Right renal cortex interstitium (tissue), 3 donors: Measurements from ENCODE around the gene HOXD11. TPM values are rescaled to one million over a fixed set of nuclear protein-coding genes. Genes with fewer than 3 reads are reported as not detected.

Experiments used
- DNase-seq, 3 donors: peaks; one replicate each; pipeline ENCODE4 v3.0.0-alpha.2; 2013; ENCODE audit warnings: low read depth in 3 of 3, low spot score in 2 of 3
- polyA plus RNA-seq, 3 donors: library from polyadenylated mRNA; unstranded; fragments of 120-200 nt; gene quantifications; one replicate each; pipeline ENCODE4 v1.2.1, GENCODE V29; 2013; ENCODE audit not compliant: insufficient read length in 3 of 3

Gene HOXD11
- polyA plus RNA-seq, 3 donors, result 42.6 to 44.8 (median 43.5) TPM

DNA sequence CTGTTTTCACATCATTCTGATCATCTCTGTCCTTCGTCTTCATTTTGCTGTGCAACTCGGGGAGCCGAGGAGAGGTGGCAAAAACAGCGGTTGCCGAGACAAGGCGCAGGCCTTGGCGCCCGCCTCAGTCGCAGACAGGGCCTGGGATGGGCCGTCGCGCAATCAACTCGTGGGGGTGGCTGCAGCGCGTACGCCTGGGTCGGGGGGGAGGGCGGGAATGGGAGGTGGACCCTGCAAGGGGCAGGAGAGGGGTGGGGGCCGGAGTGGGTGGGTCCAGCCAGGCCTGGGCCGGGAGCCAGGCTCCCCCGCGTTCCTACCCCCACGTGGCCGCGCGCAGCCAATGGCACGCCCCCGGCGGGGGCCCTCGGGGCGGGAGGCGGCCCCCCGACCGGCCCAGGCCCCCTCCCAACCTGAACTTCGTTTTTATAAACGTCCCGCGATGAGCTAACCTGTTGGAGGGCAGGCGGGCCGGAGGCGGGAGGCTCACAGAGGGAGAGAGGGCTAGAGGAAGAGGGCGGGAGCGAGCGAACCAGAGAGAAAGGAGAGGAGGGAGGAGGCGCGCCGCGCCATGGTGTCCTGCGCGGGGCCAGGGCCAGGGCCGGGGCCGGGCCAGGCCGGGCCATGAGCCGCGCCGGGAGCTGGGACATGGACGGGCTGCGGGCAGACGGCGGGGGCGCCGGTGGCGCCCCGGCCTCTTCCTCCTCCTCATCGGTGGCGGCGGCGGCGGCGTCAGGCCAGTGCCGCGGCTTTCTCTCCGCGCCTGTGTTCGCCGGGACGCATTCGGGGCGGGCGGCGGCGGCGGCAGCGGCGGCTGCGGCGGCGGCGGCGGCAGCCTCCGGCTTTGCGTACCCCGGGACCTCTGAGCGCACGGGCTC is 14.6 kb upstream of the HOXD11 start, which contains the start of gene HOXD13:
Gene HOXD13, plus strand, starts transcription at position 452 of the 875 bp plus-strand sequence. Its CDS starts 170 bp downstream, at position 622.
- DNase-seq, result no peak

GRCh38 chr2:176093145-176093897 is 13.8 kb upstream of the HOXD11 start:
- no peak for DNase-seq

- DNase-seq, result no peak
Measured at GRCh38 chr2:176093898-176094249, 13.2 kb upstream of the HOXD11 start.

DNA sequence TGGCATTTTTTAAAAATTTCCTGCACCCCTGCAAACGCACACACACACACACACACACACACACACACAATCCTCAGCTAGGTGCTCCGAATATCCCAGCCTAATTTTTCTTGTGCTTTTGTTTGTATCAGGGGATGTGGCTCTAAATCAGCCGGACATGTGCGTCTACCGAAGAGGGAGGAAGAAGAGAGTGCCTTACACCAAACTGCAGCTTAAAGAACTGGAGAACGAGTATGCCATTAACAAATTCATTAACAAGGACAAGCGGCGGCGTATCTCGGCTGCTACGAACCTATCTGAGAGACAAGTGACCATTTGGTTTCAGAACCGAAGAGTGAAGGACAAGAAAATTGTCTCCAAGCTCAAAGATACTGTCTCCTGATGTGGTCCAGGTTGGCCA is 12.7 kb upstream of the HOXD11 start:
- DNase-seq, result no peak

- DNase-seq, result no peak
Measured at GRCh38 chr2:176095421-176095820, 11.7 kb upstream of the HOXD11 start.

DNA sequence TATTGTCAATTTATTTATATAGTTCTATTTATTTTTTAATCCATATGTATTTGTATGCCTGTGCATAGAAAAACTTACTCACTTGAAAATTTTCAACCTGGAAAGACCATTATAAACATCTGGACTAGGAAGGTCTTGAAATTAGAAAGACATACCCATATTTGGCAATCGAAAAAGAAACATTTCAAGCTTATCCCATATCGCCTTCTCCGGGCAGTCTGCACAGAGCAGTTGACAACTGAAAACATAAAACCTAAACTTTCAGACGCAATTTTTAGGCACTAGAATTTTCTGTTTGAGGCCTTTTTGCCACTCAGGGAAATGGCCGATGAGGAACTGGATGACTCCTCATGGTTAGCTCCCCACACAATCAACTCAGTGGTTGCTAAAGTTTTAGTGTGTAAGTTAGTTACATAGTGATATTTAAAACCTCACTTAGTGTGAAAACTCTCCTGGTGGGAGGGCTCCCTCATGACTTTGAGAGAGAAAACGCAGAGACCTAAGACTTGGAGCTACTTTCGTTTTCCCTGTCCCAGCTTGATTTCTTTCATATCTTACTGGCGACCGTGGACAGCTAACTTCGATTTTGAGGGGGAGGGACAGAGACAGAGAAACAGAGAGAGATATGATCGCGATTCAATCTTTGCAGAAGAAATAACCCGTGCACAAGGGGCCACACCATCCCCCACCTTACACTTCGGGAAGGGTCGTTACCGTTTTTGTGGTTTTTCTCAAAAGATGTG is 10.7 kb upstream of the HOXD11 start:
- no peak for DNase-seq

- DNase-seq, result no peak
Measured at GRCh38 chr2:176096986-176097819, 9.9 kb upstream of the HOXD11 start.

GRCh38 chr2:176097820-176098365 is 9.2 kb upstream of the HOXD11 start:
- DNase-seq, result no peak

DNA sequence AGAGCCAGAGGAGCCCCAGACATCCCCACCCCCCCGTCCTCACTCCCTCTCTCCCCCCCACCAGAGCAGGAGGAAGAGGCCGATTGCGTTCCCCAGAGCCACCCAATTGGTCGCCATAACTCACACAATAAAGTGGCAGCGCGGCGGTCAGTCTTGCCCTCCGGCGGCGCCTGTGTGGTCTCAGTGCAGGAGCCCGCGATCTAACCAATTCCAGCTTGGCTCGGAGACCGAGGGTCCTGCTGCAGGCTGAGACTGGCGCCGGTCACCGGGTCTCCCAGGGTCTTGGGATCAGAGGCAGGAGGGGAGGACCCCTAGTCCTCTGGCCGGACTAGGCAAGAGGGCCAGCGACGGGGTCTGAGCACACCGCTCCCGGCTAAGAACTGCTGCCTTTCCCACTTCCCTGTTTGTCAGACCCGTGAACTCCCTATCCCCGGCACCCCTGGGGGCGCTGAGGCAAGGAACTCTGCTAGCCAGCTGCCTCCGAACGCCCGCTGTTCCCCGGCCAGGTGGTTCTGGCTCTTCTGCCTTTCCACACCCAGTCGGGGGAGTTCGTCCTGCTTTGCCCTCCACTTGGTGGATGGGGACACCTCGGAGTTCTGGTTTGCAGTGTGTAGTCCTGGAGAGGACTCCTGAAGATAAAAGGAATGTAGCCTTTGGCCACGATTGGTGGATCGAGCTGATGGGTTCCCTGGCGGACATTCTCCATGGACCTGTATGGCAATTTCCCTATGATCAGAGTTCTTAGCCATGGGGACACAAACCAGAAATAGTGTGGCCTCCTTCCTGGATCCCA is 8.5 kb upstream of the HOXD11 start:
- DNase-seq, result no peak

DNA sequence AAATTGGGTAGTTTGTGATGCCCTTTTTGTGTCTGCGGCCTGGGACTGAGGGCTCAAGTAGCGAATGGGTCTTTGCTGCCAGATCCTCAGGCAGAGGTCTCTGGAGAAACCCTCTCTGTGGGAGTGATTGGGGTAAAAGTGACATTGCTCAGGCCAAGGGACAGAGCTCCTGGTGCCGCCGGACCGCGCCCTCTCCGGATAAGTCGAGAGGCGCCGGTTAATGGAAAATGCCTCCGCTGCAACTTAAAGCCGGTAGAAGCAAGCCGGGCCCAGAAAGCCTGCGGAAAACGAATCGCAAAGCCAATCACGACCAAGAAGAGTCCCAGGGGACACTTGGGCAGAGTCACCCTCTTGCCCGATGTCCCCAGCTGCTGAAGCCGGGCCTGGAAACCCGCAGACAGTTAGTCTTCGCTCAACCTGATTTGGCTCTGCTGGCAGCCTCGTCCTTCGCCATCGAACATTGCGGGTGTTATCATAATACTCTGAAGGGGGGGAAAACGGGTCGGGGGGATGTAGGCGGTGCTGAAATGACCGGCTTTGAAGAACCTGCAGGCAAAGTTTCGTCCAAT is 7.8 kb upstream of the HOXD11 start:
- no peak for DNase-seq

GRCh38 chr2:176099728-176100546 is 7.1 kb upstream of the HOXD11 start, which contains the start of gene HOXD12:
TSS of gene HOXD12 (plus strand) at chr2:176099795. CDS start at chr2:176099802, 7 bp downstream.
- no peak for DNase-seq

DNA sequence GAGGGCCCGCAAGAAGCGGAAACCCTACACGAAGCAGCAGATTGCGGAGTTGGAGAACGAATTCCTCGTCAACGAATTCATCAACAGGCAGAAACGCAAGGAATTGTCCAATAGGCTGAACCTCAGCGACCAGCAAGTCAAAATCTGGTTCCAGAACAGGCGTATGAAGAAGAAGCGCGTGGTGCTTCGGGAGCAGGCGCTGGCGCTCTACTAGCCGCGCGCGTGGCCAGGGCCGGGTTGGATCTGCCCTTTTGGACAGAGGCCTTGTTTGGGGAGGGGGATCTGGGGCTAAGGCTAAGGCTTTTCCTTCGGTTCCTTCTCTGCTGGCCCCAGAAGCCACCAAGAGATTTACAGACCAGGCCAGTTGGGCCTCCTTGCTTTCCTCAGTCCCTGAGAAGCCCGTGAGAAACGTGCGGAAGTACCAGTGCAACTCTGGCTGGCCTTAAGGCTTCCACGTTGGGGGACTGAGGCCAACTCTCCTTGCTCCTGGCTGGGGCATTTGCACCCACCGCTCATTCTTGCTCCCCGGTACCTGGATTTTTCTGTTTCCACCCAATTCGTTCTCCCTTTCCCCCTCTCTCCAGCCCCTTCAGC is 6.4 kb upstream of the HOXD11 start:
- no peak for DNase-seq

GRCh38 chr2:176101216-176101830 is 5.8 kb upstream of the HOXD11 start:
- DNase-seq, result no peak

DNA sequence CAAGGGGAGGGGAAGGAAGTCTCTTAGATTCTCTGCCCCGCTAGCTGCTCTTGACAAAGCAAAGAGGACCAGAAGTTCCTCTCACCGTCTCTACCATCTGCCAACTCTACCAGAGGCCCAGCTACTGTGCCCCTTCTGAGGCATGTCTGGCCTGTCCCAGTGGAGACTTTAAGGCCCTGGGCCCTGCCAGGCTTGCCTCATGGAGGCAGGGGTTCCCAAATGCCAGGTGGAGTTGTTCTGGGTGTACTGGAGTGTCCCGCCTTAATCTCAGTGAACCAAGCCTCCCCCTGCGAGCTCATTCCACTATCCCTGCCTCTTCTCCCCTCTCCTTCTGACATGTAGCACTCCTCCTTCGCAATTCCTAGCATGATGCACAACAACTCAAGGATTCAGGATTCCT is 5.2 kb upstream of the HOXD11 start:
- DNase-seq, result no peak

DNA sequence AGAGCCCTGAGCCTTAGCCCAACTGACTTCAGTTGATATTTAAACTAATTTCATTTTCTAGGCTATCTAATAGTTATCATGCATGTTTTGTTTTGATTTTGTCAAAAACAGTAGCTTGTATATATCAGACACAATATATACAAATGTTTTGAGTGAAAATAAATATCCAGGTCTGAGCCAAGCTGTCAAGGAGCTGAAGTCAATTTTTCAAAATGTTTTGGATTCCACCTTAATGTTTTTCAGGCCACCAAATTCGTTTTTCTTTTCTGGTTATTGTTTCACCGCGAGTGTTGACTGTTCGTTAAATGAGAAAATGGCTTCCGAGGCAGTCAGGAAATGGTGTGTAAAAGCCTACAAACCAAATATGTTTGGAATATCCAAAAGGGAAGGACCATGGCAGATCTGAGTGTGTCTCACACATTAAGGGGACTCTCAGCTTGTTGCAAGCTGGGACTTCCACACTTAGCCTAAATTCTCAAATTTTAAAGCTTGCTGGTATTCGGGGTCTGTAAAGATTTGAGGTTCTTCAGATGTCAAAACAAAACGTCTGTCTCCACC is 4.7 kb upstream of the HOXD11 start:
- no peak for DNase-seq

DNA sequence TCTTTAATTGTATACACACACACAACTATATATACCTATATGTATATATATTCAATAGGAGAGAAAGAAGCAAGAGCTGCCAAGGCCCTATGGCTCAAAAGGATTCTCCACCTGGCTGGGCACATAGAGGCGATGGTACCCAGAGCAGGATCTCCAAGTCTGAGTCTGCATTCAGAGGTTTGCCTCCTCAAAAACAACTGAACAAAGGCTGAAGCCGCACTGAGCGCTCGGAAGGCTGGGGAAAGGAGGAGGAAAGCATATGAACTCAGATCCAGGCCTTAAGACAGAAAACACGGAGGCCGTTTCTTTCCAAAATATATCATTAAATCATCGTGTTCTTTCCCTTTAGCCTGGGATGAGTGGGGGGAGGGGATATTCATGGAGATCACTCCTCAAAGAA is 3.9 kb upstream of the HOXD11 start:
- no peak for DNase-seq
